ENCODE measurements around the gene TMEM201.
"Not testable (repeated sequence)": the region's sequence is repeated elsewhere in the genome, so short reads cannot be mapped to it uniquely, and the experiment has no call there.

Gene TMEM201

GRCh38 chr1:9624081-9624480, 35.4 kb downstream of the TMEM201 start:
- DNase-seq: no peak

GRCh38 chr1:9625030-9625429, 36.3 kb downstream of the TMEM201 start:
- DNase-seq: not testable (repeated sequence)

- DNase-seq: no peak
Observed at GRCh38 chr1:9626201-9626608, 37.5 kb downstream of the TMEM201 start.

- DNase-seq: no peak
Observed at GRCh38 chr1:9628541-9629444, 40.1 kb downstream of the TMEM201 start.

GRCh38 chr1:9629445-9630201, 40.9 kb downstream of the TMEM201 start:
- no peak for DNase-seq

GRCh38 chr1:9630331-9631111, 41.8 kb downstream of the TMEM201 start:
- no peak for DNase-seq

- DNase-seq: no peak
Observed at GRCh38 chr1:9631613-9632012, 42.9 kb downstream of the TMEM201 start.

GRCh38 chr1:9633493-9633892, 44.8 kb downstream of the TMEM201 start:
- no peak for DNase-seq

GRCh38 chr1:9634582-9634981, 45.9 kb downstream of the TMEM201 start:
- no peak for DNase-seq

GRCh38 chr1:9639227-9639626, 50.5 kb downstream of the TMEM201 start:
- no peak for DNase-seq

- no peak for DNase-seq
Observed at GRCh38 chr1:9643351-9644256, 54.9 kb downstream of the TMEM201 start.

GRCh38 chr1:9646037-9646436, 57.3 kb downstream of the TMEM201 start:
- no peak for DNase-seq

GRCh38 chr1:9648171-9648570, 59.5 kb downstream of the TMEM201 start:
- no peak for DNase-seq

- no peak for DNase-seq
Observed at GRCh38 chr1:9649769-9650168, 61.1 kb downstream of the TMEM201 start.

GRCh38 chr1:9651220-9651564, 62.5 kb downstream of the TMEM201 start:
- DNase-seq: no peak

- no peak for DNase-seq
Observed at GRCh38 chr1:9651565-9652378, 63.1 kb downstream of the TMEM201 start, which contains the start of gene PIK3CD. Gene PIK3CD, plus strand, starts transcription at chr1:9651731. Its CDS starts 58,725 bp downstream, at chr1:9710456.

GRCh38 chr1:9652379-9653209, 63.9 kb downstream of the TMEM201 start:
- DNase-seq: no peak

GRCh38 chr1:9653210-9653490, 64.4 kb downstream of the TMEM201 start:
- no peak for DNase-seq

- DNase-seq: no peak
Observed at GRCh38 chr1:9653491-9654050, 64.9 kb downstream of the TMEM201 start.

Measured in NCI-H748 treated with DMSO at 0.1 percent for 48 hours (cell line).